ENCODE measurements around the gene ACBD4.

GRCh38 chr17:45128989-45129388, 6.5 kb upstream of the ACBD4 start:
- TF ChIP-seq POLR2A (IDR thresholded peaks at IDR 0.05; ENCODE audit: low read length) (no peak), GATA1 (IDR thresholded peaks at IDR 0.05; ENCODE audit: low read depth, low read length) (no peak)

All from erythroblast (primary cell).